GM12874 (cell line): Measurements from ENCODE around the gene CSPG5.

Source experiments
- TF ChIP-seq, protein P1 (sequence below): IDR thresholded peaks from 2 replicates; pipeline ENCODE4 v1.5.1; 2011; ENCODE audit warnings: low read depth, mild to moderate bottlenecking, control low read depth, low read length, moderate library complexity; ENCODE audit not compliant: insufficient read depth

Gene CSPG5

DNA sequence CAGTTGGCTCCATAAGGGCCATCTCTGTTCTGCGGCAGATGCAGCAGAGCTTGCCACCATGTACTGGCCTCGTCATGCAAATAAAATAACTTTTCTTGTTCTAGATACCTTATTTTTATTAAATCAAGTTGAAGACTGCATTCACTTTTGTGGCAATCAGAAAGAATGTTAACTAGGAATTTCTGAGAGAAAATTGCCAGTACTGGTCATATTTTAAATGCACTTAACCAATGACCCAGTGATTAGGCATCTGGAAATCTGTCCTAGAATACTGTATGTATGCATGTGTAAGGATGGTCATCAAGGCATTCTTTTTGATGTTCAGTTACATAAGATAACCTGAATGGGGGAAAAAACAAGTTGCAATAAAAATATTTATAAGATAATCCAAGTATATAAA, 34.2 kb upstream of the CSPG5 start:
- TF ChIP-seq, protein P1, sequence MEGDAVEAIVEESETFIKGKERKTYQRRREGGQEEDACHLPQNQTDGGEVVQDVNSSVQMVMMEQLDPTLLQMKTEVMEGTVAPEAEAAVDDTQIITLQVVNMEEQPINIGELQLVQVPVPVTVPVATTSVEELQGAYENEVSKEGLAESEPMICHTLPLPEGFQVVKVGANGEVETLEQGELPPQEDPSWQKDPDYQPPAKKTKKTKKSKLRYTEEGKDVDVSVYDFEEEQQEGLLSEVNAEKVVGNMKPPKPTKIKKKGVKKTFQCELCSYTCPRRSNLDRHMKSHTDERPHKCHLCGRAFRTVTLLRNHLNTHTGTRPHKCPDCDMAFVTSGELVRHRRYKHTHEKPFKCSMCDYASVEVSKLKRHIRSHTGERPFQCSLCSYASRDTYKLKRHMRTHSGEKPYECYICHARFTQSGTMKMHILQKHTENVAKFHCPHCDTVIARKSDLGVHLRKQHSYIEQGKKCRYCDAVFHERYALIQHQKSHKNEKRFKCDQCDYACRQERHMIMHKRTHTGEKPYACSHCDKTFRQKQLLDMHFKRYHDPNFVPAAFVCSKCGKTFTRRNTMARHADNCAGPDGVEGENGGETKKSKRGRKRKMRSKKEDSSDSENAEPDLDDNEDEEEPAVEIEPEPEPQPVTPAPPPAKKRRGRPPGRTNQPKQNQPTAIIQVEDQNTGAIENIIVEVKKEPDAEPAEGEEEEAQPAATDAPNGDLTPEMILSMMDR = no peak

GRCh38 chr3:47612178-47612577, 33.5 kb upstream of the CSPG5 start:
- TF ChIP-seq, protein P1 = no peak

- TF ChIP-seq, protein P1 = no peak
These were observed 32.9 kb upstream of the CSPG5 start for GRCh38 chr3:47611576-47611975.

DNA sequence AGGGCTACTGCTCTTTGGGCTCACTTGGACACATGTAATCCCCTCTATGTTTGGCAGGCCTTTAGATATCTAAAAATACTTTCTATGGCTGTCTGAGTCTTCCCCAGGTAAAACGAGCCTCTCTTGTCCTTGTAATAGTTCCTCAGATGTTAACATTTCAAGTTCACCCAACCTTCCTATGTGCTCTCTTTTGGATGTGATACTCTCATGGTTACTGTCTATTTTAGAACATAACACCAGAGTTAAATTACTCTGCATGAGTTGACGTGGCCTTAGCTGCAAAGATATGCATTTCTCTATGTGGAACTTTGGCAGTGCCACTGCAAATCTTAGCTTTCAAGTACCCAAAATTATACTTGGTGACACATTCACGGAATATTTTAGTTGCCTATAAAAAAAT, 31.9 kb upstream of the CSPG5 start:
- TF ChIP-seq, protein P1 = no peak

DNA sequence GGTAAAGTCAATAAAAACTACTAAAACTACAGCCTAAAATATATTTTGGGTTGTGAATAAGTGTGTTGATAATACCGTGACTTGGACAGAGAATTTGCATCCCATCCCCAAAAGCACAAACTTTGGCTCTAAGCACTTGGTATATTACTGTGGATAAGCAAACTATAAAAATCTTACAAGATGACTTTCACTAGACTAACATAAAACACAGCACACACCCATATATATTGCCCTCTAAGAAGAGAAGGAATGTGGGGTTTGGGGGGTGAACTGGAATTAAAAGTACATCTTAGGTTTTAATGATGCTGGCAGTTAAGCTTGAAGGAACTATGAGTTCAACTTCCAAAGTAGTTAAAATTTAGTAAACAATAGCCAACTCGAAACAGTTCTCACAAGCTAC, 28.7 kb upstream of the CSPG5 start:
- TF ChIP-seq, protein P1 = no peak

DNA sequence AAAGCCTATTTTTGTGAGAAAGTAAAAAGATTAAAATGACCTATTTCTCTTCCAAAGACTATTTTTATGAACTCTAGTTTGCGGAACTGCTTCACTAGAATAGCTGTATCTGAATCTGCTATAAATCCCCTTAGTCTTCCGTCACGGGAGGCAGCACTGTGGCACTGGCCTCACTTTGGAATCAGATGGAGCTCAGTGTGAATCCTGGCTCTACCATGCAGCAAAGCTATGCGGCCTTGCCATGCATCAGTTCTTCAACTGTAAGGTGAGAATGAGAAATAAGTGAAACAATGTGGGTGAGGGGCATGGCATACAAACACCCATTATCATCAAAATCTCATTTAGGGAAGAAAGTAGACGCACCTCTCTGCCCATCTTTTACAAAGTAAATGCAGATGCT, 27.5 kb upstream of the CSPG5 start:
- TF ChIP-seq, protein P1 = no peak

DNA sequence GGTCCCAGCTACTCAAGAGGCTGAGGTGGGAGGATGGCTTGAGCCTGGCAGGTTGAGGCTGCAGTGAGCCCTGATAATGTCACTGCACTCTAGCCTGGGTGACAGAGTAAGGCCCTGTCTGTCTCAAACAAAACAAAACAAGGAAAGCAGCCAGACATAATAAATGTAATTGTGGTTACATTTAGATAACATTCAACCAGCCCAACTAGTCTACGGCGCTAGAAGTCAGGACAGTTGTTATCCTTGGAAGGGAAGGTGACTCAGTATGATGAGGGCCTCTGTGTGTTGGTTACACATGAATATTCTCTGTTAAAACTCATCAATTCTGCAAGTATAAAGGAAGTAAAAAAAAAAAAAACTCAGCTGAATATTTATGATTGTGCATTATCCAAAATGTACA, 27.0 kb upstream of the CSPG5 start:
- TF ChIP-seq, protein P1 = no peak

GRCh38 chr3:47604145-47604544, 25.5 kb upstream of the CSPG5 start:
- TF ChIP-seq, protein P1 = no peak
